ENCODE measurements around the gene DNAJC15. TPM values are rescaled to one million over a fixed set of nuclear protein-coding genes. Genes with fewer than 3 reads are reported as not detected.
"Not testable (repeated sequence)": the region's sequence is repeated elsewhere in the genome, so short reads cannot be mapped to it uniquely, and the experiment has no call there.

Gene DNAJC15
- total RNA-seq, 4 donors from 2014 or later = 9.3 to 21.6 (median 12.7) TPM

DNA sequence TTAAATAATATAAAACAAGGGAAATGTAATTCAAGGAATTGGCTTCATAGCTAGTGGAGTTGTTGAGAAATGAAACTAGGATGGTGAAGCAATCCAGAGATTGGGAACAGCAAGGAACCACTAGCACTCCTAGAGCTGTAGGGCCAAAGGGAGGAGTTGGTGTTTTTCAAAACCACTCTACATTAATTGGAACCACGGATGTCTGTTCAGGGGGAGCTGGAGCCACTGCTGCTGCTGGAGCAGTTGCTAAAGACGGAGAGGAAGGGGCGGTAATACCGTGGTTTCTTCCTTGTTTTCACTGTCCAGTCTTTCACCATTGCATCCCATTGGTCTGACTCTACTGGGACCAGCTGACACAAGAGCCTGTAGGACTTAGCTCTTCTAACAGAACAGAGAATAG lies 8.5 kb downstream of the DNAJC15 start:
- H3K27me3 ChIP-seq = no peaks in the 10 kb centered on the region
- H3K4me3 ChIP-seq = no peak overlapping the region
- H3K36me3 ChIP-seq = peaks cover 0 to 20% of the 10 kb centered on the region in 2 donors
- no peak for ATAC-seq
- TF ChIP-seq POLR2A (IDR thresholded peaks at IDR 0.05) (no peak), CTCF (IDR thresholded peaks at IDR 0.05) (no peak), POLR2AphosphoS5 (IDR thresholded peaks at IDR 0.05) (no peak), EP300 (IDR thresholded peaks at IDR 0.05) (no peak)
- 100% methylated on average over 2 to 3 of the region's 4 CpGs for WGBS, 2 donors (ENCODE audit: low coverage in 1 of 2)
- no peak overlapping the region for H3K27ac ChIP-seq
- no peaks in the 10 kb centered on the region for H3K9me3 ChIP-seq
- H3K4me1 ChIP-seq = peaks cover 0 to 19% (median 0%) of the 10 kb centered on the region in 3 donors

- TF ChIP-seq POLR2AphosphoS5 (IDR thresholded peaks at IDR 0.05) = no peak
- Histone ChIP-seq H3K27me3 (no peaks in the 10 kb centered on the region), H3K9me3 (no peaks in the 10 kb centered on the region), H3K4me3 (no peak overlapping the region), H3K27ac (no peak overlapping the region), H3K4me1 (peaks cover 0 to 21% (median 0%) of the 10 kb centered on the region in 3 donors), H3K36me3 (peaks cover 0 to 14% of the 10 kb centered on the region in 2 donors)
- WGBS, 2 donors (ENCODE audit: low coverage in 1 of 2) = 86 to 98% methylated on average over 1 to 3 of the region's 3 CpGs
- ATAC-seq = no peak
Observed at GRCh38 chr13:43033038-43033437, 9.7 kb downstream of the DNAJC15 start.

- Histone ChIP-seq H3K4me1 (peaks cover 0 to 24% (median 0%) of the 10 kb centered on the region in 3 donors), H3K4me3 (no peak overlapping the region)
Observed at GRCh38 chr13:43036351-43037250, 13.2 kb downstream of the DNAJC15 start.

DNA sequence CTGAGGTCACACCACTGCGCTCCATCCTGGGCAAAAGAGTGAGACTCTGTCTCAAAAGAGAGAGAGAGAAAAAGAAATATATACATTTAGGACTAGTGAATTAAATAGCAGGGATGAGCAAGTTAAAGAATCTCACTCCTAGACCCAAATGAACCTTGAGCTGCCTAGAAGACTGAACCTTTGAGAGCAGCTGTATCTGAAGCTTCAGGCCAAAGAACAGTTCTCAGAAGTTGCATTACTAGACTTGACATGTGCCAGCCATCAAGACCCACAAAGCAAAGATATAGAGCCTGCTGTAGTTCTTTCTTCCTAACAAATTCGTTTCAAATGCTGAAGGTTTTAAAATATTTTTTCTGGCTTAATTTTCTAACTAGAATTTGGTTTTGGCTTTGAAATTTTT lies 16.6 kb downstream of the DNAJC15 start:
- H3K27me3 ChIP-seq = no peaks in the 10 kb centered on the region
- TF ChIP-seq POLR2A (IDR thresholded peaks at IDR 0.05) (no peak), CTCF (IDR thresholded peaks at IDR 0.05) (no peak), EP300 (IDR thresholded peaks at IDR 0.05) (no peak), POLR2AphosphoS5 (IDR thresholded peaks at IDR 0.05) (no peak)
- no peak overlapping the region for H3K4me3 ChIP-seq
- ATAC-seq = no peak
- no peaks in the 10 kb centered on the region for H3K9me3 ChIP-seq
- 100% methylated on average over 2 of the region's 2 CpGs for WGBS, 2 donors (ENCODE audit: low coverage in 1 of 2)
- H3K27ac ChIP-seq = no peak overlapping the region
- H3K36me3 ChIP-seq = no peaks in the 10 kb centered on the region
- peaks cover 0 to 26% (median 0%) of the 10 kb centered on the region in 3 donors for H3K4me1 ChIP-seq

More at GRCh38 chr13:43036351-43037250, 13.2 kb downstream of the DNAJC15 start:
- 40% methylated on average over 4 of the region's 14 CpGs; no CpG with 5 or more reads in 1 of the 2 donors for WGBS, 2 donors (ENCODE audit: low coverage in 1 of 2)
- no peak for ATAC-seq
- Histone ChIP-seq H3K36me3 (peaks cover 0 to 12% of the 10 kb centered on the region in 2 donors), H3K27ac (no peak overlapping the region), H3K9me3 (no peaks in the 10 kb centered on the region), H3K27me3 (no peaks in the 10 kb centered on the region)
- TF ChIP-seq EP300 (IDR thresholded peaks at IDR 0.05) (no peak), POLR2A (IDR thresholded peaks at IDR 0.05) (no peak), POLR2AphosphoS5 (IDR thresholded peaks at IDR 0.05) (no peak), CTCF (IDR thresholded peaks at IDR 0.05) (no peak)

DNA sequence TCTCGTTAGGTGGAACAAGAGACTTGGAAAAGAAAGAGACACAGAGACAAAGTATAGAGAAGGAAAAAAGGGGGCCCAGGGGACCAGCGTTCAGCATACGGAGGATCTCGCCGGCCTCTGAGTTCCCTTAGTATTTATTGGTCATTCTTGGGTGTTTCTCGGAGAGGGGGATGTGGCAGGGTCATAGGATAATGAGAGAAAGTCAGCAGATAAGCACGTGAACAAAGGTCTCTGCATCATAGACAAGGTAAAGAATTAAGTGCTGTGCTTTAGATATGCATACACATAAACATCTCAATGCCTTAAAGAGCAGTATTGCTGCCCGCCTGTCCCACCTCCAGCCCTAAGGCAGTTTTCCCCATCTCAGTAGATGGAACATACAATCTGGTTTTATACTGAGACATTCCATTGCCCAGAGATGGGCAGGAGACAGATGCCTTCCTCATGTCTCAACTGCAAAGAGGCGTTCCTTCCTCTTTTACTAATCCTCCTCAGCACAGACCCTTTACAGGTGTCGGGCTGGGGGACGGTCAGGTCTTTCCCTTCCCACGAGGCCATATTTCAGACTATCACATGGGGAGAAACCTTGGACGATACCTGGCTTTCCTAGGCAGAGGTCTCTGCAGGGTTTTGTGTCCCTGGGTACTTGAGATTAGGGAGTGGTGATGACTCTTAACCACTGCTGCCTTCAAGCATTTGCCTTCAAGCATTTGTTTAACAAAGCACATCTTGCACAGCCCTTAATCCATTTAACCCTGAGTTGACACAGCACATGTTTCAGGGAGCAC lies 17.4 kb downstream of the DNAJC15 start:
- H3K27ac ChIP-seq, ATAC-seq, H3K9me3 ChIP-seq, H3K4me3 ChIP-seq, H3K36me3 ChIP-seq, H3K27me3 ChIP-seq: not testable (repeated sequence)
- 91 to 98% methylated on average over 11 to 12 of the region's 13 CpGs for WGBS, 2 donors (ENCODE audit: low coverage in 1 of 2)
- peaks cover 0 to 26% (median 0%) of the 10 kb centered on the region in 3 donors for H3K4me1 ChIP-seq
